ENCODE measurements around the gene GGTLC2. TPM values are rescaled to one million over a fixed set of nuclear protein-coding genes. Genes with fewer than 3 reads are reported as not detected.
"Not testable (repeated sequence)": the region's sequence is repeated elsewhere in the genome, so short reads cannot be mapped to it uniquely, and the experiment has no call there.

GGTLC2 gene
- not detected for total RNA-seq
- polyA plus RNA-seq = not detected
- long read RNA-seq, donor 1 = 0 reads
- long read RNA-seq, donor 2 = 0 reads
- long read RNA-seq, donor 3 = 0 reads

DNA sequence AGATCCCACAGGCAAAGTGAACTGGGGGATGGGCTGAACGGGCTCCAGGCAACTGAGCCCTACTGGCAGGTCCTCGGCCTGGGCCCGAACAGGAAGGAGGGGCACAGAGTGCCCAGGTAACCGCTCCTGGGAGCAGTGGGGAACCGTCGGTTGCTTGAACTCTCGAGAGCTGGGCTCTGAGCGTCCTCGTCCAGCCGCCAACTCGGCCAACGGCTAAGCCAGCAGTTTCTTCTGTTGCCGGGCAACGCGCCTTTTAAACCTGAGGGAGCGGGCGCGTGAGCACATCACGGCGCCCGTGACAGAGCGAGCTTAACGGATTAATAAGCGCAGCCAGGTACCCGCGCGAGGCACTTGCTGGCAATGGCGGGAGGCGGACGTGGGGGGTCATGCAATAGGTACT, at the start of gene GGTLC2:
GGTLC2 (plus strand) TSS at position 301 of the 400 bp plus-strand sequence. CDS start 1,732 bp downstream, outside the sequence.
- DNase-seq; H3K4me3 ChIP-seq; H3K27ac ChIP-seq; H3K36me3 ChIP-seq; H3K27me3 ChIP-seq; H3K4me1 ChIP-seq (ENCODE audit: insufficient read depth); intact Hi-C loops (cut with DNase I); H3K9me3 ChIP-seq: not testable (repeated sequence)
- 100% methylated on average over 1 of the region's 30 CpGs; no CpG with 5 or more reads in 2 of the 3 donors for WGBS, 3 donors

DNA sequence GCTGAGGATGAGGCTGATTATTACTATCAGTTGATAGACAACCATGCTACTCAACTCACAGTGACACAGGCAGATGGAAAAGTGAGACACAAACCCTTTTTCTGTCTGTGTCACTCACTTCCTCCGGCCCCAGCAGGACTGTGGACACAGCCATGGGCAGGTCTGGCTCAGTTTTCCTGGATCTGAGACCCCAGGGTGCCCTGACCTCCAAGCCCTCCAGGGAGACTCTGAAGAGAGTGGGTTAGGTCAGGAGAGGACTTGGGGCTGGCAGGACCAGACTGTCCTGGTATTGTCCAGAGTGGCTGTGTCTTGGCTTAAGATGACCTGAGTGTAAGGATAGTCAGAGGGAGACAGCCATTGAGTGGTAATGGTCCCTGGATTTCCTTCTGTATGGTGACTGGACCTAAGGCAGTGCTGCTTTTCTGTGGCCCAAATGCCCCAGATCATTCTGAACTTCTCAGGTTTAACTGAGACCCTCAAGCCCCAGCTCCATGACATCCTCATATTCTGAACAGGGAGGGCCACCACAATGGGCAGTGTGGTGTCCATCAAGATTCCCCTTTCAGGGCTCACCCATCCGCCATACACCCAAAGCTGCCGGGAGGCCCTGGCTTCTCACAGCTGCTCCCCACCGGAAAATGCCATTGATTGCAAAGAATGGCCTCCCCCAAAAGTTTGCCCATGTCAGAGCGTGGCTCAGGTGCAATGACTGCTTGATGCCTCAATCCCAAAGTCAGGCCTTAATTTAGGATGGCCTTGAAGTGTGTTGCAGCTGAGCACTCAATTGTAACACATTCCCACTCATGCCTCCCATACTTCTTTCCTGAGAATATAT, 49.2 kb upstream of the GGTLC2 start:
- Histone ChIP-seq H3K9me3 (no peaks in the 10 kb centered on the region), H3K27ac (no peak overlapping the region), H3K4me3 (no peak overlapping the region), H3K36me3 (no peaks in the 10 kb centered on the region), H3K27me3 (no peaks in the 10 kb centered on the region), H3K4me1 (ENCODE audit: insufficient read depth) (no peaks in the 10 kb centered on the region)
- intact Hi-C loops (cut with DNase I) = no loop called here
- DNase-seq = no peak
- 70 to 88% (median 82%) methylated on average over 5 of the region's 5 CpGs for WGBS, 3 donors
- TF ChIP-seq POLR2A (IDR thresholded peaks at IDR 0.05) = no peak
- no peak for TF ChIP-seq EP300 (IDR thresholded peaks at IDR 0.05)
- TF ChIP-seq, protein P1, sequence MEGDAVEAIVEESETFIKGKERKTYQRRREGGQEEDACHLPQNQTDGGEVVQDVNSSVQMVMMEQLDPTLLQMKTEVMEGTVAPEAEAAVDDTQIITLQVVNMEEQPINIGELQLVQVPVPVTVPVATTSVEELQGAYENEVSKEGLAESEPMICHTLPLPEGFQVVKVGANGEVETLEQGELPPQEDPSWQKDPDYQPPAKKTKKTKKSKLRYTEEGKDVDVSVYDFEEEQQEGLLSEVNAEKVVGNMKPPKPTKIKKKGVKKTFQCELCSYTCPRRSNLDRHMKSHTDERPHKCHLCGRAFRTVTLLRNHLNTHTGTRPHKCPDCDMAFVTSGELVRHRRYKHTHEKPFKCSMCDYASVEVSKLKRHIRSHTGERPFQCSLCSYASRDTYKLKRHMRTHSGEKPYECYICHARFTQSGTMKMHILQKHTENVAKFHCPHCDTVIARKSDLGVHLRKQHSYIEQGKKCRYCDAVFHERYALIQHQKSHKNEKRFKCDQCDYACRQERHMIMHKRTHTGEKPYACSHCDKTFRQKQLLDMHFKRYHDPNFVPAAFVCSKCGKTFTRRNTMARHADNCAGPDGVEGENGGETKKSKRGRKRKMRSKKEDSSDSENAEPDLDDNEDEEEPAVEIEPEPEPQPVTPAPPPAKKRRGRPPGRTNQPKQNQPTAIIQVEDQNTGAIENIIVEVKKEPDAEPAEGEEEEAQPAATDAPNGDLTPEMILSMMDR (IDR thresholded peaks at IDR 0.05) = no peak

DNA sequence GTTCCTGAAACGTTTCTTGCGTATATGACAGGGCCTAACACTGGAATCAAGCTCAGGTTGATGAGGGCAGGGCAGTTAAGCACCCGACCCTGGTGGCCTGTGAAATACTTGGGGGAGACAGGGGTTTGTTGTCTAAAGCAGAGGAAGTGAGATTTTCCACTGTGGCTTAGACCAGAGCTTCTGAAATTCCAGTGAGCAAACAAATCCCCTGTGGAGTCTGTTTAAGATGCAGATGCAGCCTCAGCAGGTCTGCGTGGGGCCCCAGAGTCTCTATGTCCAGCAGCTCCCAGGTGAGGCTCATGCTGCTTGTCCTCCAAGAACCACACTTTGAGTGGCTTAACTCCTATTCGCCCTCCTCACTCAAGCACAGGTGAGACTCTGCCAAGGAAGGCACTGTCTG, 46.3 kb upstream of the GGTLC2 start:
- intact Hi-C loops (cut with DNase I) = no loop called here
- Histone ChIP-seq H3K4me1 (ENCODE audit: insufficient read depth) (no peaks in the 10 kb centered on the region), H3K9me3 (no peaks in the 10 kb centered on the region), H3K27ac (no peak overlapping the region), H3K4me3 (no peak overlapping the region), H3K27me3 (no peaks in the 10 kb centered on the region), H3K36me3 (no peaks in the 10 kb centered on the region)
- 68 to 72% (median 71%) methylated on average over 5 of the region's 5 CpGs for WGBS, 3 donors
- no peak for TF ChIP-seq EP300 (IDR thresholded peaks at IDR 0.05)
- TF ChIP-seq, protein P1 (IDR thresholded peaks at IDR 0.05) = no peak
- no peak for TF ChIP-seq POLR2A (IDR thresholded peaks at IDR 0.05)
- no peak for DNase-seq

DNA sequence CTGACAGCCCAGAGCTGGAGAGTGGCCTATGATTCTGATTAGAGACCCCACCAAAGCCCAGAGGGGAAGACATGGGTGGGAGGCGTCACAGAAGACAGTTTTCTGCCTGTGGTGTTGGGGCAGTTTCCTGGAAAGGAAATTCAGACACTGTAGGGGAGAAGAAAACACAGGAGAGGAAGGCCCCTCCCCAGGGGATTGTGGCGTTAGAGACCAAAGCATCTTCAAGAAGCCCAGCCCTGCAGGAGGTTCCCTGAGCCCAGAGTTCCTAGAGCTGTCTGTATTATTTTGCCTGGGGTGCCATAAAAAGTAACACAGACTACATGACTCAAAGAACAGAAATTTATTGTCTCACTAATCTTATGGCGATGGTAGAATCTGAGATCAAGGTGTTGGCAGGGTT, 45.2 kb upstream of the GGTLC2 start:
- WGBS, 3 donors = 57 to 83% (median 69%) methylated on average over 3 of the region's 3 CpGs
- intact Hi-C loops (cut with DNase I) = no loop called here
- no peaks in the 10 kb centered on the region for H3K4me1 ChIP-seq (ENCODE audit: insufficient read depth)
- no peak for DNase-seq
- no peaks in the 10 kb centered on the region for H3K36me3 ChIP-seq
- no peak overlapping the region for H3K4me3 ChIP-seq
- H3K27me3 ChIP-seq = no peaks in the 10 kb centered on the region
- H3K27ac ChIP-seq = no peak overlapping the region
- no peaks in the 10 kb centered on the region for H3K9me3 ChIP-seq
- TF ChIP-seq POLR2A (IDR thresholded peaks at IDR 0.05) (no peak), EP300 (IDR thresholded peaks at IDR 0.05) (no peak)
- TF ChIP-seq, protein P1 (IDR thresholded peaks at IDR 0.05) = no peak

Measured in ovary (tissue), 10 donors.